ENCODE measurements around the gene PPFIBP2. TPM values are rescaled to one million over a fixed set of nuclear protein-coding genes. Genes with fewer than 3 reads are reported as not detected.

PPFIBP2 gene
- total RNA-seq, 1 donor from 2014 or later: 74.1 TPM

GRCh38 chr11:7490535-7490934, 23.3 kb upstream of the PPFIBP2 start:
- Mint-ChIP-seq H3K27me3 (ENCODE audit: unreplicated experiment) (no peaks in the 10 kb centered on the region), H3K4me1 (ENCODE audit: unreplicated experiment) (peaks cover 31% of the 10 kb centered on the region), H3K36me3 (ENCODE audit: unreplicated experiment) (peaks cover 36% of the 10 kb centered on the region), H3K9me3 (ENCODE audit: unreplicated experiment) (no peaks in the 10 kb centered on the region), H3K4me3 (ENCODE audit: unreplicated experiment) (no peak overlapping the region), H3K27ac (ENCODE audit: unreplicated experiment) (no peak overlapping the region)
- TF ChIP-seq, protein P1, sequence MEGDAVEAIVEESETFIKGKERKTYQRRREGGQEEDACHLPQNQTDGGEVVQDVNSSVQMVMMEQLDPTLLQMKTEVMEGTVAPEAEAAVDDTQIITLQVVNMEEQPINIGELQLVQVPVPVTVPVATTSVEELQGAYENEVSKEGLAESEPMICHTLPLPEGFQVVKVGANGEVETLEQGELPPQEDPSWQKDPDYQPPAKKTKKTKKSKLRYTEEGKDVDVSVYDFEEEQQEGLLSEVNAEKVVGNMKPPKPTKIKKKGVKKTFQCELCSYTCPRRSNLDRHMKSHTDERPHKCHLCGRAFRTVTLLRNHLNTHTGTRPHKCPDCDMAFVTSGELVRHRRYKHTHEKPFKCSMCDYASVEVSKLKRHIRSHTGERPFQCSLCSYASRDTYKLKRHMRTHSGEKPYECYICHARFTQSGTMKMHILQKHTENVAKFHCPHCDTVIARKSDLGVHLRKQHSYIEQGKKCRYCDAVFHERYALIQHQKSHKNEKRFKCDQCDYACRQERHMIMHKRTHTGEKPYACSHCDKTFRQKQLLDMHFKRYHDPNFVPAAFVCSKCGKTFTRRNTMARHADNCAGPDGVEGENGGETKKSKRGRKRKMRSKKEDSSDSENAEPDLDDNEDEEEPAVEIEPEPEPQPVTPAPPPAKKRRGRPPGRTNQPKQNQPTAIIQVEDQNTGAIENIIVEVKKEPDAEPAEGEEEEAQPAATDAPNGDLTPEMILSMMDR (IDR thresholded peaks at IDR 0.05): no peak
- DNase-seq (ENCODE audit: extremely low spot score, unreplicated experiment): no peak

DNA sequence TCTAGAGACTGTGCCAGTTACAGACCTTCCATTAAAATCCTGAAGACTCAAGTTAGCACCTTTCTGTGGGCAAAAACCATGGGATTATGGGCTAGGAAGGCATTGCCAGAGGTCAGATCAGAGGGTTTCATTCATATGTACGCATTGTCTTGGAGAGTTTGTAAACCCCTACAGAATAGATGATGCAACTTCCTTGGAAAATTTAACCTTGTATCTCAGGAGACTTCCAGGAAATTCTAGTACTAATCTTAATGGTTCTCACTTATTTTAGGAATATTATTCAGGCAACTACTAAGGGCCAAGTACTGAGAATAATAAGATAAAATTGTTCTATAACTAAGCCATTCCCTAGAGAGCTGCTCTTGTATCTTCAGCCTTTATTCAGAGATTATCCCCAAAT, 21.5 kb upstream of the PPFIBP2 start:
- no peaks in the 10 kb centered on the region for H3K9me3 Mint-ChIP-seq (ENCODE audit: unreplicated experiment)
- peaks cover 38% of the 10 kb centered on the region for H3K36me3 Mint-ChIP-seq (ENCODE audit: unreplicated experiment)
- TF ChIP-seq, protein P1 (IDR thresholded peaks at IDR 0.05): no peak
- DNase-seq (ENCODE audit: extremely low spot score, unreplicated experiment): no peak
- no peak overlapping the region for H3K27ac Mint-ChIP-seq (ENCODE audit: unreplicated experiment)
- no peaks in the 10 kb centered on the region for H3K27me3 Mint-ChIP-seq (ENCODE audit: unreplicated experiment)
- H3K4me3 Mint-ChIP-seq (ENCODE audit: unreplicated experiment): no peak overlapping the region
- H3K4me1 Mint-ChIP-seq (ENCODE audit: unreplicated experiment): peaks cover 16% of the 10 kb centered on the region

DNA sequence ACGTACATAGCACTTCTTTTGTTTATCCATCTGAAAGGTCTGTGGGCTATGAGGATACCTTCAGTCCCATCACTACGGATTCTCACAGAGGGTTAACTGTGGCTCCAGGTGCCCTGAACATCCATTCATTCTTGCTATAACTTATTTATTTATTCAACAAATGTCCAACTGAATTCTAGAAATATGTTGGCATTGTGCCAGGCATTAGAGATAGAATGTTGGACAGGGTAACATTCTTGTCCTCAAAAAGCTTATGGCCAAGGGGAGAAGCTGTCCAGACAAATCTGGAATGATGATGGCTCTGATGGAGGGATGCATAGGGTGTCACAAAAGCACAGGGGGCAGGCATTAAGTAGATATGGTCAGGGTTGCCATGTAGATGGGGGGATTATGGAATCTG, 20.1 kb upstream of the PPFIBP2 start:
- TF ChIP-seq, protein P1 (IDR thresholded peaks at IDR 0.05): no peak
- Mint-ChIP-seq H3K27ac (ENCODE audit: unreplicated experiment) (no peak overlapping the region), H3K27me3 (ENCODE audit: unreplicated experiment) (no peaks in the 10 kb centered on the region), H3K4me1 (ENCODE audit: unreplicated experiment) (peaks cover 14% of the 10 kb centered on the region), H3K4me3 (ENCODE audit: unreplicated experiment) (no peak overlapping the region), H3K9me3 (ENCODE audit: unreplicated experiment) (no peaks in the 10 kb centered on the region), H3K36me3 (ENCODE audit: unreplicated experiment) (peaks cover 31% of the 10 kb centered on the region)
- no peak for DNase-seq (ENCODE audit: extremely low spot score, unreplicated experiment)

DNA sequence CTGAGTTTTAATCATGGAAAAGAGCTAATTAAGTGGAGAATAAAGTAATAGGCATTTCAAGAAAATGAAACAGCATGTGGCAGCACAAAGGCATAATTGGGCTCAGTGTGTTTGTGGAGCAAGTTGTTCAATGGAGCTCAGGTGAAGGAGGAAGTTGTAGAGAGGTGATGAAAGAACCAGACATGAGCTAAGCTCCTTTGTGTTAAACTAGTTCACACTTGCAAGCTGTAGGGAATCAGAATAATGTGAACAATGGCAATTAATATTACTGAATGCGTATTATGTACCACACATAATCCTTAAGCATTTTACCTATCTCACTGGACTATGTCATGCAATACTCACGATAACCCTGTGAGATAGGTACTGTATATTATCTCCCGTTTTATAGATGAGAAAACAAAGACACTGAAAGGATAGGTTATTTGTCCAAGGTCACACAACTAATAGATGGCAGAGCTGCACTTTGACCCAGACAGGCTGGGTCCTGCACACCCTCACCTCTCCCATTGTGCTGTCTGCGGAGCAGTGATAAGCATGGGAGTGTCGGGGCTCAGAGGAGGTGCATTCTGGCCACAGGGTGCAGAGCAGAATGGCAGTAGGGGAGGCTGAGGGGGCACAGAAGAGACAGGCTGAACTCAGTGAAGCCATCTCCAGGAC, 19.6 kb upstream of the PPFIBP2 start:
- no peaks in the 10 kb centered on the region for H3K27me3 Mint-ChIP-seq (ENCODE audit: unreplicated experiment)
- H3K27ac Mint-ChIP-seq (ENCODE audit: unreplicated experiment): no peak overlapping the region
- no peaks in the 10 kb centered on the region for H3K9me3 Mint-ChIP-seq (ENCODE audit: unreplicated experiment)
- no peak overlapping the region for H3K4me3 Mint-ChIP-seq (ENCODE audit: unreplicated experiment)
- no peak for DNase-seq (ENCODE audit: extremely low spot score, unreplicated experiment)
- peaks cover 26% of the 10 kb centered on the region for H3K36me3 Mint-ChIP-seq (ENCODE audit: unreplicated experiment)
- TF ChIP-seq, protein P1 (IDR thresholded peaks at IDR 0.05): no peak
- peaks cover 14% of the 10 kb centered on the region for H3K4me1 Mint-ChIP-seq (ENCODE audit: unreplicated experiment)

DNA sequence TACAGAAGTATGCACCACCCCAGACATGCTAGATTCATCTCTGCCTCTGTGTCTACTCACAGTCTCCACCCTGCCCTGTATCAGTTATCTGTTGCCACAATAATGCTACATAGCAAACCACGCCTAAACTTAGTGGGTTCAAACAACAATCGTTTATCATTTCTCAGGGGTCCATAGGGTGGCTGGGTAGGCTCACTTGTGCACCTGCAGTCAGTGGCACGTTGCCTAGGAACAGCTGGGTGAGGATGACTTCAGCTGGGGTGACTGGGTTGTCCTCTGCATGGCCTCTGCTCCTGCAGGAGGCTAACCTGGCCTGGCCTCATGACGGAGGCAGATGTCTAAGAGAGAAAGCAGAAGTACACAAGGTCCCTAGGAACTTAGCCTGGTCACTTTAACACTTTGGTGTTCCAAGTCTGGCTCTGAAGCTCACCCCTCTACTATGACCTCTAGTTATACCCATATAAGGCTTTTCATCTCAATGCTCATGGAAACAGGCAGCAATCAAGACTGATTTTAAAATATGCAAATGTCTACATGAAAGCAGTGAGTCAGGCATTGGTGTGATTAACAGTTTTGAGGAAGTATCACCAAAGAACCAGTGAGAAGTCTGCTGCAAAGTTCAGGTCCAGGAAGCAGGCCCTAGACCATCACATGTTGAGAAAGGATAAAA, 17.8 kb upstream of the PPFIBP2 start:
- DNase-seq (ENCODE audit: extremely low spot score, unreplicated experiment): no peak
- no peak overlapping the region for H3K27ac Mint-ChIP-seq (ENCODE audit: unreplicated experiment)
- H3K27me3 Mint-ChIP-seq (ENCODE audit: unreplicated experiment): no peaks in the 10 kb centered on the region
- peaks cover 21% of the 10 kb centered on the region for H3K36me3 Mint-ChIP-seq (ENCODE audit: unreplicated experiment)
- TF ChIP-seq, protein P1 (IDR thresholded peaks at IDR 0.05): no peak
- peaks cover 2% of the 10 kb centered on the region for H3K4me1 Mint-ChIP-seq (ENCODE audit: unreplicated experiment)
- H3K9me3 Mint-ChIP-seq (ENCODE audit: unreplicated experiment): no peaks in the 10 kb centered on the region
- H3K4me3 Mint-ChIP-seq (ENCODE audit: unreplicated experiment): no peak overlapping the region

Data from osteocyte (in vitro differentiated cells).